ES-I3 (cell line): Measurements from ENCODE around the gene HBM.
"Not testable (repeated sequence)": the region's sequence is repeated elsewhere in the genome, so short reads cannot be mapped to it uniquely, and the experiment has no call there.

ENCODE experiments used
- H3K36me3 ChIP-seq: 2 replicates; pipeline ENCODE4 v1.6.1; 2013; ENCODE audit warnings: mild to moderate bottlenecking, low read length, control low read depth, moderate library complexity; ENCODE audit not compliant: insufficient read depth
- H3K4me1 ChIP-seq: 2 replicates; pipeline ENCODE4 v1.6.1; 2013; ENCODE audit warnings: mild to moderate bottlenecking, control low read depth, low read length; ENCODE audit not compliant: insufficient read depth
- H3K9ac ChIP-seq: 2 replicates; pipeline ENCODE4 v1.6.1; 2013; ENCODE audit warnings: low read depth, mild to moderate bottlenecking, low read length, moderate library complexity
- H3K9me3 ChIP-seq: 2 replicates; pipeline ENCODE4 v1.6.1; 2013; ENCODE audit warnings: mild to moderate bottlenecking, low read length, moderate library complexity; ENCODE audit not compliant: control insufficient read depth, insufficient read depth

Gene HBM

GRCh38 chr16:133716-134115 lies 32.1 kb upstream of the HBM start:
- no peaks in the 10 kb centered on the region for H3K4me1 ChIP-seq
- no peak overlapping the region for H3K9ac ChIP-seq
- H3K9me3 ChIP-seq: no peaks in the 10 kb centered on the region
- H3K36me3 ChIP-seq: no peaks in the 10 kb centered on the region

GRCh38 chr16:138049-138417 lies 27.7 kb upstream of the HBM start:
- Histone ChIP-seq H3K9me3 (no peaks in the 10 kb centered on the region), H3K9ac (peak overlapping the region; percentile 87), H3K4me1 (no peaks in the 10 kb centered on the region), H3K36me3 (no peaks in the 10 kb centered on the region)

GRCh38 chr16:140175-140857 lies 25.5 kb upstream of the HBM start:
- Histone ChIP-seq H3K9me3 (no peaks in the 10 kb centered on the region), H3K9ac (no peak overlapping the region), H3K4me1 (no peaks in the 10 kb centered on the region), H3K36me3 (no peaks in the 10 kb centered on the region)

GRCh38 chr16:142405-142967 lies 23.3 kb upstream of the HBM start:
- H3K9ac ChIP-seq: no peak overlapping the region
- H3K4me1 ChIP-seq: no peaks in the 10 kb centered on the region
- H3K9me3 ChIP-seq: no peaks in the 10 kb centered on the region
- H3K36me3 ChIP-seq: no peaks in the 10 kb centered on the region

- Histone ChIP-seq H3K9ac (no peak overlapping the region), H3K36me3 (no peaks in the 10 kb centered on the region), H3K4me1 (no peaks in the 10 kb centered on the region), H3K9me3 (no peaks in the 10 kb centered on the region)
Observed at GRCh38 chr16:143047-143446, 22.7 kb upstream of the HBM start.

GRCh38 chr16:143456-143855 lies 22.3 kb upstream of the HBM start:
- no peak overlapping the region for H3K9ac ChIP-seq
- H3K9me3 ChIP-seq: no peaks in the 10 kb centered on the region
- no peaks in the 10 kb centered on the region for H3K36me3 ChIP-seq
- H3K4me1 ChIP-seq: no peaks in the 10 kb centered on the region

GRCh38 chr16:144797-145252 lies 21.0 kb upstream of the HBM start:
- H3K36me3 ChIP-seq: no peaks in the 10 kb centered on the region
- H3K9ac ChIP-seq: no peak overlapping the region
- no peaks in the 10 kb centered on the region for H3K4me1 ChIP-seq
- H3K9me3 ChIP-seq: no peaks in the 10 kb centered on the region

GRCh38 chr16:146646-147045 lies 19.1 kb upstream of the HBM start:
- Histone ChIP-seq H3K9me3 (no peaks in the 10 kb centered on the region), H3K9ac (no peak overlapping the region), H3K4me1 (no peaks in the 10 kb centered on the region), H3K36me3 (no peaks in the 10 kb centered on the region)

GRCh38 chr16:149024-149660 lies 16.6 kb upstream of the HBM start:
- Histone ChIP-seq H3K36me3 (no peaks in the 10 kb centered on the region), H3K9me3 (no peaks in the 10 kb centered on the region), H3K4me1 (no peaks in the 10 kb centered on the region), H3K9ac (no peak overlapping the region)

- no peak within 1 kb of the TSS for H3K9ac ChIP-seq
- H3K36me3 ChIP-seq: no peaks in the 10 kb centered on the region
- no peaks in the 10 kb centered on the region for H3K4me1 ChIP-seq
- no peaks in the 10 kb centered on the region for H3K9me3 ChIP-seq
Observed at GRCh38 chr16:152141-153128, 13.3 kb upstream of the HBM start, which contains the start of gene HBZ. Gene HBZ (plus strand): TSS chr16:152644. CDS start chr16:152910, 266 bp downstream.

- not testable (repeated sequence) for H3K4me1 ChIP-seq, H3K9ac ChIP-seq, H3K9me3 ChIP-seq, H3K36me3 ChIP-seq
Observed at GRCh38 chr16:153129-153521, 12.7 kb upstream of the HBM start.

- H3K36me3 ChIP-seq, H3K4me1 ChIP-seq, H3K9me3 ChIP-seq, H3K9ac ChIP-seq: not testable (repeated sequence)
Observed at GRCh38 chr16:153550-154216, 12.1 kb upstream of the HBM start.

- Histone ChIP-seq H3K9ac (peak overlapping the region; percentile 52; the same call in 1 of the 2 replicates), H3K4me1 (no peaks in the 10 kb centered on the region), H3K9me3 (no peaks in the 10 kb centered on the region), H3K36me3 (no peaks in the 10 kb centered on the region)
Observed at GRCh38 chr16:154217-155030, 11.4 kb upstream of the HBM start.
